PFSK-1 (cell line): ENCODE data around the gene TMEM131.

Source experiments
- POLR2AphosphoS5 ChIP-seq: IDR thresholded peaks from 2 replicates; pipeline ENCODE4 v1.6.1; 2012; ENCODE audit warnings: low read depth, mild to moderate bottlenecking, control low read depth, low read length, moderate library complexity
- REST ChIP-seq, 2 experiments: IDR thresholded peaks; 2 replicates each; pipeline versions ENCODE4 v1.6.1 to v1.8.0; 2011 to 2012; ENCODE audit warnings: low read depth in 2 of 2, low read length in 2 of 2, control low read depth in 1 of 2, inconsistent platforms in 1 of 2, mild to moderate bottlenecking in 1 of 2, moderate library complexity in 1 of 2; ENCODE audit not compliant: insufficient read depth in 1 of 2
- SIN3A ChIP-seq: IDR thresholded peaks from 2 replicates; pipeline ENCODE4 v1.6.1; 2012; ENCODE audit warnings: mild to moderate bottlenecking, low read length, moderate library complexity, borderline replicate concordance; ENCODE audit not compliant: insufficient read depth

- no peak for TF ChIP-seq SIN3A
- no peak for TF ChIP-seq REST (IDR thresholded peaks at IDR 0.05; ENCODE audit: insufficient read depth in 1 of 2, low read depth in 2 of 2, low read length in 2 of 2)
- no peak for TF ChIP-seq POLR2AphosphoS5
These were observed 30.5 kb upstream of the TMEM131 start for GRCh38 chr2:98026292-98026691.
